Liver (tissue), 9 donors: Measurements from ENCODE around the gene AGPAT2. TPM values are rescaled to one million over a fixed set of nuclear protein-coding genes. Genes with fewer than 3 reads are reported as not detected.

ENCODE experiments used
- DNase-seq: peaks from one replicate; pipeline ENCODE4 v3.0.0-alpha.2; 2017; ENCODE audit warnings: low spot score
- H3K27ac ChIP-seq, 2 donors: one replicate each; pipeline ENCODE4 v1.7.0; 2013; ENCODE audit warnings: inconsistent platforms in 2 of 2, low read length in 2 of 2, control low read depth in 1 of 2, low read depth in 1 of 2, mild to moderate bottlenecking in 1 of 2
- H3K27me3 ChIP-seq, 4 donors: one replicate each; pipeline versions ENCODE4 v1.6.1 to v1.7.0; 2013; ENCODE audit warnings: low read length in 3 of 4, inconsistent platforms in 1 of 4, mild to moderate bottlenecking in 1 of 4, moderate library complexity in 1 of 4; ENCODE audit not compliant: control insufficient read depth in 4 of 4, insufficient read depth in 4 of 4
- H3K36me3 ChIP-seq, 4 donors: one replicate each; pipeline versions ENCODE4 v1.6.1 to v1.7.0; 2013; ENCODE audit warnings: low read length in 3 of 4, mild to moderate bottlenecking in 3 of 4, low read depth in 1 of 4, moderate library complexity in 1 of 4; ENCODE audit not compliant: control insufficient read depth in 4 of 4, insufficient read depth in 3 of 4
- H3K4me1 ChIP-seq, 4 donors: one replicate each; pipeline versions ENCODE4 v1.6.1 to v1.7.0; 2013; ENCODE audit warnings: low read length in 3 of 4, mild to moderate bottlenecking in 3 of 4, moderate library complexity in 1 of 4; ENCODE audit not compliant: control insufficient read depth in 4 of 4, insufficient read depth in 4 of 4
- H3K4me3 ChIP-seq, 3 donors: one replicate each; pipeline versions ENCODE4 v1.6.1 to v1.7.0; 2013; ENCODE audit warnings: low read length in 3 of 3, control low read depth in 1 of 3, low read depth in 1 of 3, mild to moderate bottlenecking in 1 of 3
- H3K9ac ChIP-seq, 2 donors: one replicate each; pipeline ENCODE4 v1.7.0; 2013; ENCODE audit warnings: low read length in 2 of 2, mild to moderate bottlenecking in 2 of 2, moderate library complexity in 2 of 2, control low read depth in 1 of 2, low read depth in 1 of 2
- H3K9me3 ChIP-seq, 4 donors: one replicate each; pipeline versions ENCODE4 v1.6.1 to v1.7.0; 2013; ENCODE audit warnings: low read length in 3 of 4; ENCODE audit not compliant: control insufficient read depth in 4 of 4
- EGR1 ChIP-seq, 2 donors: IDR thresholded peaks; 2 replicates each; pipeline ENCODE4 v1.6.1; 2016 to 2018; ENCODE audit warnings: antibody characterized with exemption in 2 of 2, low read depth in 2 of 2
- FOXA1 ChIP-seq: IDR thresholded peaks from 2 replicates; pipeline ENCODE4 v1.6.1; 2016; ENCODE audit warnings: antibody characterized with exemption
- FOXA2 ChIP-seq: IDR thresholded peaks from 2 replicates; pipeline ENCODE4 v1.6.1; 2016; ENCODE audit warnings: antibody characterized with exemption
- GABPA ChIP-seq, 2 donors: IDR thresholded peaks in 1 of 2; conservative IDR thresholded peaks in 1 of 2; 2 replicates each; pipeline ENCODE4 v1.6.1; 2016; ENCODE audit warnings: antibody characterized with exemption in 2 of 2, mild to moderate bottlenecking in 1 of 2, moderate library complexity in 1 of 2
- HNF4A ChIP-seq, 2 donors: conservative IDR thresholded peaks; 2 replicates each; pipeline ENCODE4 v1.6.1; 2016; ENCODE audit warnings: antibody characterized with exemption in 2 of 2, mild to moderate bottlenecking in 2 of 2
- HNF4G ChIP-seq: IDR thresholded peaks from 2 replicates; pipeline ENCODE4 v1.6.1; 2016; ENCODE audit warnings: antibody characterized with exemption
- JUND ChIP-seq, 2 donors: IDR thresholded peaks; 2 replicates each; pipeline ENCODE4 v1.6.1; 2016; ENCODE audit warnings: antibody characterized with exemption in 2 of 2
- MAX ChIP-seq: IDR thresholded peaks from 2 replicates; pipeline ENCODE4 v1.6.1; 2016; ENCODE audit warnings: antibody characterized with exemption
- NR2F2 ChIP-seq: IDR thresholded peaks from 2 replicates; pipeline ENCODE4 v1.6.1; 2016; ENCODE audit warnings: antibody characterized with exemption
- RAD21 ChIP-seq, 2 donors: IDR thresholded peaks; 2 replicates each; pipeline ENCODE4 v1.6.1; 2016; ENCODE audit warnings: antibody characterized with exemption in 2 of 2, mild to moderate bottlenecking in 2 of 2
- SP1 ChIP-seq: IDR thresholded peaks from 2 replicates; pipeline ENCODE4 v1.6.1; 2018; ENCODE audit warnings: antibody characterized with exemption, mild to moderate bottlenecking
- TAF1 ChIP-seq: conservative IDR thresholded peaks from 2 replicates; pipeline ENCODE4 v1.6.1; 2016; ENCODE audit warnings: antibody characterized with exemption, mild to moderate bottlenecking
- YY1 ChIP-seq: IDR thresholded peaks from 2 replicates; pipeline ENCODE4 v1.6.1; 2016; ENCODE audit warnings: antibody characterized with exemption, mild to moderate bottlenecking
- WGBS: extraction: QIAGEN DNeasy Blood & Tissue Kit; methylation state at CpG from one replicate; pipeline ENCODE4 v1.1.7; 2013; 5-methylcytosine and 5-hydroxymethylcytosine counted together
- polyA plus RNA-seq, 2 donors: library from polyadenylated mRNA; stranded (reverse) in 1 of 2; unstranded in 1 of 2; fragments of 200-250 nt in 1 of 2; fragments of >200 nt in 1 of 2; fragmentation: Nextera tagmentation in 1 of 2; extraction: Ambion mirVana in 1 of 2; gene quantifications; one replicate each; pipeline versions ENCODE4 v1.2.1 to v1.2.3, GENCODE V29; 2013 to 2015
- total RNA-seq, 2 donors: library from RNA; depleted of rRNA; stranded (reverse); fragments of >200 nt; gene quantifications; one replicate each; pipeline ENCODE4 v1.2.3, GENCODE V29; 2014
- TF ChIP-seq, protein P1 (sequence below): IDR thresholded peaks from 2 replicates; pipeline ENCODE4 v1.6.1; 2016; ENCODE audit warnings: antibody characterized with exemption
- TF ChIP-seq, protein P2 (sequence below): fragments of 150-350 bp; IDR thresholded peaks from 2 replicates; pipeline ENCODE4 v1.5.1; 2017; ENCODE audit warnings: improper control_type of control experiment, low read depth, low read length; ENCODE audit not compliant: missing input control
- TF ChIP-seq, protein P3 (sequence below): IDR thresholded peaks from 2 replicates; pipeline ENCODE4 v1.6.1; 2016; ENCODE audit warnings: antibody characterized with exemption, mild to moderate bottlenecking
- TF ChIP-seq, protein P4 (sequence below): IDR thresholded peaks from 2 replicates; pipeline ENCODE4 v1.6.1; 2016; ENCODE audit warnings: antibody characterized with exemption
- donor health status: healthy.
- donor health status: healthy.
- donor health status: healthy.
- donor health status: healthy.
- donor health status: healthy.

AGPAT2 gene
- total and polyA plus RNA-seq, 4 donors = 75.1 to 222 (median 212) TPM

- TF ChIP-seq, protein P1, sequence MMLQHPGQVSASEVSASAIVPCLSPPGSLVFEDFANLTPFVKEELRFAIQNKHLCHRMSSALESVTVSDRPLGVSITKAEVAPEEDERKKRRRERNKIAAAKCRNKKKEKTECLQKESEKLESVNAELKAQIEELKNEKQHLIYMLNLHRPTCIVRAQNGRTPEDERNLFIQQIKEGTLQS = no peak
- TF ChIP-seq JUND (IDR thresholded peaks at IDR 0.05) = no peak
- TF ChIP-seq RAD21 (IDR thresholded peaks at IDR 0.05) = no peak
- TF ChIP-seq NR2F2 = no peak
- TF ChIP-seq, protein P2, sequence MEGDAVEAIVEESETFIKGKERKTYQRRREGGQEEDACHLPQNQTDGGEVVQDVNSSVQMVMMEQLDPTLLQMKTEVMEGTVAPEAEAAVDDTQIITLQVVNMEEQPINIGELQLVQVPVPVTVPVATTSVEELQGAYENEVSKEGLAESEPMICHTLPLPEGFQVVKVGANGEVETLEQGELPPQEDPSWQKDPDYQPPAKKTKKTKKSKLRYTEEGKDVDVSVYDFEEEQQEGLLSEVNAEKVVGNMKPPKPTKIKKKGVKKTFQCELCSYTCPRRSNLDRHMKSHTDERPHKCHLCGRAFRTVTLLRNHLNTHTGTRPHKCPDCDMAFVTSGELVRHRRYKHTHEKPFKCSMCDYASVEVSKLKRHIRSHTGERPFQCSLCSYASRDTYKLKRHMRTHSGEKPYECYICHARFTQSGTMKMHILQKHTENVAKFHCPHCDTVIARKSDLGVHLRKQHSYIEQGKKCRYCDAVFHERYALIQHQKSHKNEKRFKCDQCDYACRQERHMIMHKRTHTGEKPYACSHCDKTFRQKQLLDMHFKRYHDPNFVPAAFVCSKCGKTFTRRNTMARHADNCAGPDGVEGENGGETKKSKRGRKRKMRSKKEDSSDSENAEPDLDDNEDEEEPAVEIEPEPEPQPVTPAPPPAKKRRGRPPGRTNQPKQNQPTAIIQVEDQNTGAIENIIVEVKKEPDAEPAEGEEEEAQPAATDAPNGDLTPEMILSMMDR = no peak
- TF ChIP-seq FOXA1 = no peak
- no peak for TF ChIP-seq HNF4G
- no peak for TF ChIP-seq SP1
- no peak for TF ChIP-seq EGR1 (IDR thresholded peaks at IDR 0.05; ENCODE audit: low read depth in 2 of 2)
- TF ChIP-seq TAF1 = no peak
- TF ChIP-seq YY1 = no peak
- no peak for TF ChIP-seq MAX
- TF ChIP-seq FOXA2 = no peak
- TF ChIP-seq, protein P3, sequence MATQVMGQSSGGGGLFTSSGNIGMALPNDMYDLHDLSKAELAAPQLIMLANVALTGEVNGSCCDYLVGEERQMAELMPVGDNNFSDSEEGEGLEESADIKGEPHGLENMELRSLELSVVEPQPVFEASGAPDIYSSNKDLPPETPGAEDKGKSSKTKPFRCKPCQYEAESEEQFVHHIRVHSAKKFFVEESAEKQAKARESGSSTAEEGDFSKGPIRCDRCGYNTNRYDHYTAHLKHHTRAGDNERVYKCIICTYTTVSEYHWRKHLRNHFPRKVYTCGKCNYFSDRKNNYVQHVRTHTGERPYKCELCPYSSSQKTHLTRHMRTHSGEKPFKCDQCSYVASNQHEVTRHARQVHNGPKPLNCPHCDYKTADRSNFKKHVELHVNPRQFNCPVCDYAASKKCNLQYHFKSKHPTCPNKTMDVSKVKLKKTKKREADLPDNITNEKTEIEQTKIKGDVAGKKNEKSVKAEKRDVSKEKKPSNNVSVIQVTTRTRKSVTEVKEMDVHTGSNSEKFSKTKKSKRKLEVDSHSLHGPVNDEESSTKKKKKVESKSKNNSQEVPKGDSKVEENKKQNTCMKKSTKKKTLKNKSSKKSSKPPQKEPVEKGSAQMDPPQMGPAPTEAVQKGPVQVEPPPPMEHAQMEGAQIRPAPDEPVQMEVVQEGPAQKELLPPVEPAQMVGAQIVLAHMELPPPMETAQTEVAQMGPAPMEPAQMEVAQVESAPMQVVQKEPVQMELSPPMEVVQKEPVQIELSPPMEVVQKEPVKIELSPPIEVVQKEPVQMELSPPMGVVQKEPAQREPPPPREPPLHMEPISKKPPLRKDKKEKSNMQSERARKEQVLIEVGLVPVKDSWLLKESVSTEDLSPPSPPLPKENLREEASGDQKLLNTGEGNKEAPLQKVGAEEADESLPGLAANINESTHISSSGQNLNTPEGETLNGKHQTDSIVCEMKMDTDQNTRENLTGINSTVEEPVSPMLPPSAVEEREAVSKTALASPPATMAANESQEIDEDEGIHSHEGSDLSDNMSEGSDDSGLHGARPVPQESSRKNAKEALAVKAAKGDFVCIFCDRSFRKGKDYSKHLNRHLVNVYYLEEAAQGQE = no peak
- TF ChIP-seq HNF4A (conservative IDR thresholded peaks at IDR 0.05) = no peak
- TF ChIP-seq, protein P4, sequence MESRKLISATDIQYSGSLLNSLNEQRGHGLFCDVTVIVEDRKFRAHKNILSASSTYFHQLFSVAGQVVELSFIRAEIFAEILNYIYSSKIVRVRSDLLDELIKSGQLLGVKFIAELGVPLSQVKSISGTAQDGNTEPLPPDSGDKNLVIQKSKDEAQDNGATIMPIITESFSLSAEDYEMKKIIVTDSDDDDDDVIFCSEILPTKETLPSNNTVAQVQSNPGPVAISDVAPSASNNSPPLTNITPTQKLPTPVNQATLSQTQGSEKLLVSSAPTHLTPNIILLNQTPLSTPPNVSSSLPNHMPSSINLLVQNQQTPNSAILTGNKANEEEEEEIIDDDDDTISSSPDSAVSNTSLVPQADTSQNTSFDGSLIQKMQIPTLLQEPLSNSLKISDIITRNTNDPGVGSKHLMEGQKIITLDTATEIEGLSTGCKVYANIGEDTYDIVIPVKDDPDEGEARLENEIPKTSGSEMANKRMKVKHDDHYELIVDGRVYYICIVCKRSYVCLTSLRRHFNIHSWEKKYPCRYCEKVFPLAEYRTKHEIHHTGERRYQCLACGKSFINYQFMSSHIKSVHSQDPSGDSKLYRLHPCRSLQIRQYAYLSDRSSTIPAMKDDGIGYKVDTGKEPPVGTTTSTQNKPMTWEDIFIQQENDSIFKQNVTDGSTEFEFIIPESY = no peak
- TF ChIP-seq GABPA (IDR thresholded peaks at IDR 0.05 in 1 of 2, conservative IDR thresholded peaks at IDR 0.05 in 1 of 2) = no peak
- no peaks in the 10 kb centered on the region for H3K36me3 ChIP-seq
- H3K27ac ChIP-seq = peak overlapping the region; percentile 46 to 58
- H3K9ac ChIP-seq = no peak overlapping the region
- no peaks in the 10 kb centered on the region for H3K27me3 ChIP-seq
- peaks cover 0 to 5% (median 0%) of the 10 kb centered on the region in 4 donors for H3K4me1 ChIP-seq
- WGBS = 63% methylated on average over 37 of the region's 37 CpGs
- no peak overlapping the region for H3K4me3 ChIP-seq
- DNase-seq = peak; percentile 33
- no peaks in the 10 kb centered on the region for H3K9me3 ChIP-seq
Observed at GRCh38 chr9:136656795-136657611, 30.3 kb downstream of the AGPAT2 start.
